ENCODE measurements around the gene TXLNG.

The TXLNG gene

GRCh38 chrX:16797841-16798240 is 11.6 kb downstream of the TXLNG start:
- H3K4me3 Mint-ChIP-seq: no peak overlapping the region
- H3K27me3 Mint-ChIP-seq: no peaks in the 10 kb centered on the region
- H3K9me3 Mint-ChIP-seq: no peaks in the 10 kb centered on the region
- intact Hi-C loops (cut with micrococcal nuclease): no loop called here
- peaks cover 31% of the 10 kb centered on the region for H3K36me3 Mint-ChIP-seq (ENCODE audit: low read depth)
- no peaks in the 10 kb centered on the region for H3K4me1 Mint-ChIP-seq (ENCODE audit: low read depth)
- no peak overlapping the region for H3K27ac Mint-ChIP-seq

DNA sequence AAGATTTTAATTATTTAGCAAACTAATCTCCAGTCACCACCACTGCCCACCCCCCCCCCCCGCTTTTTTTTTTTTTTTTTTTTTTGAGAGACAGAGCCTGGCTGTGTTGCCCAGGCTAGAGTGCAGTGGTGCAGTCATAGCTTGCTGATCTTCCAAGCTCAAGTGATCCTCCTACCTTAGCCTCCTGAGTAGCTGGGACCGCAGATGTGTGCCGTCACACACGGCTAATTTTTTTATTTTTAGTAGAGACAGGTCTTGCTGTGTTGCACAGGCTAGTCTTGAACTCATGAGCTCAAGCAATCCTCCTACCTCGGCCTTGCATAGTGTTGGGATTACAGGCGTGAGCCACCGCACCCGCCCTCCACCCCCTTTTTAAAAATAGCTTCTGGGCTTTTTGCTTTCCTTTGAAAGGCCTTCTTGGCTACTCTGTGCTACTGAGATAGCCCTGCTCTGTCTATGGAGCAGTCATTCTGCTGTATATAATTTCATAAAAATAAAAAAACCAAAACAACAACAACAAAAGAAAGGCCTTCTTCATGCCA is 18.7 kb downstream of the TXLNG start:
- Mint-ChIP-seq H3K27ac (no peak overlapping the region), H3K27me3 (no peaks in the 10 kb centered on the region), H3K9me3 (no peaks in the 10 kb centered on the region), H3K4me1 (ENCODE audit: low read depth) (peaks cover 10% of the 10 kb centered on the region), H3K36me3 (ENCODE audit: low read depth) (peaks cover 12% of the 10 kb centered on the region), H3K4me3 (no peak overlapping the region)
- intact Hi-C loops (cut with micrococcal nuclease): no loop called here

- H3K27me3 Mint-ChIP-seq: no peaks in the 10 kb centered on the region
- no peaks in the 10 kb centered on the region for H3K9me3 Mint-ChIP-seq
- H3K27ac Mint-ChIP-seq: peak overlapping the region; percentile 55
- intact Hi-C loops (cut with micrococcal nuclease): no loop called here
- peaks cover 15% of the 10 kb centered on the region for H3K4me1 Mint-ChIP-seq (ENCODE audit: low read depth)
- peak overlapping the region; percentile 55 for H3K4me3 Mint-ChIP-seq
- H3K36me3 Mint-ChIP-seq (ENCODE audit: low read depth): peaks cover 9% of the 10 kb centered on the region
Observed at GRCh38 chrX:16807548-16807947, 21.3 kb downstream of the TXLNG start.

GRCh38 chrX:16807976-16808542 is 21.8 kb downstream of the TXLNG start:
- H3K36me3 Mint-ChIP-seq (ENCODE audit: low read depth): peaks cover 4% of the 10 kb centered on the region
- no peaks in the 10 kb centered on the region for H3K9me3 Mint-ChIP-seq
- peak overlapping the region; percentile 55 for H3K27ac Mint-ChIP-seq
- H3K4me1 Mint-ChIP-seq (ENCODE audit: low read depth): peaks cover 15% of the 10 kb centered on the region
- intact Hi-C loops (cut with micrococcal nuclease): no loop called here
- H3K4me3 Mint-ChIP-seq: peak overlapping the region; percentile 55
- no peaks in the 10 kb centered on the region for H3K27me3 Mint-ChIP-seq

GRCh38 chrX:16814597-16814996 is 28.3 kb downstream of the TXLNG start:
- Mint-ChIP-seq H3K9me3 (no peaks in the 10 kb centered on the region), H3K4me3 (no peak overlapping the region), H3K27me3 (no peaks in the 10 kb centered on the region), H3K36me3 (ENCODE audit: low read depth) (peaks cover 6% of the 10 kb centered on the region), H3K4me1 (ENCODE audit: low read depth) (peaks cover 10% of the 10 kb centered on the region), H3K27ac (no peak overlapping the region)
- intact Hi-C loops (cut with micrococcal nuclease): no loop called here

DNA sequence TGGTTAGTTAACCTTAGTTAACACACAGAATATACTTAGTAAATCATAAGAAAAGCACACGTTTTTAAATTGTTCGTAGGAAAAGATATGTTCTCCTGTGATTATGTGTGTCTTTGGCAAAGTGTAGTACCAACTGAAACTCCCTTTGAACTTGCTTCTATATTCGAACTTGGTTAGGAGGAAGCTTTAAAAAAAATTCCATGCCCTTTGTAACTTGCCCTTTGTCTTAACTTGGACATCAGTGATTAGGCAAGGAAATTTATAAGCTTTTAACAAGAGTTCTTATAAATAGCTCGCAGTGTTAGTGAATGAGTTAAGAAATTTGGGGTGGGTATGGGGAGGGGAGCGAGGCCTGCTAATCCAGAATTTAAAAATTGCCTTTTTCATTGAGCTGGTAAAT is 33.4 kb downstream of the TXLNG start:
- Mint-ChIP-seq H3K4me1 (ENCODE audit: low read depth) (peaks cover 5% of the 10 kb centered on the region), H3K9me3 (no peaks in the 10 kb centered on the region), H3K36me3 (ENCODE audit: low read depth) (peaks cover 36% of the 10 kb centered on the region), H3K27ac (no peak overlapping the region), H3K4me3 (no peak overlapping the region), H3K27me3 (no peaks in the 10 kb centered on the region)
- intact Hi-C loops (cut with micrococcal nuclease): no loop called here

GRCh38 chrX:16822723-16823122 is 36.5 kb downstream of the TXLNG start:
- no peak overlapping the region for H3K27ac Mint-ChIP-seq
- H3K4me1 Mint-ChIP-seq (ENCODE audit: low read depth): no peaks in the 10 kb centered on the region
- no peaks in the 10 kb centered on the region for H3K27me3 Mint-ChIP-seq
- no peak overlapping the region for H3K4me3 Mint-ChIP-seq
- H3K36me3 Mint-ChIP-seq (ENCODE audit: low read depth): peaks cover 44% of the 10 kb centered on the region
- intact Hi-C loops (cut with micrococcal nuclease): no loop called here
- no peaks in the 10 kb centered on the region for H3K9me3 Mint-ChIP-seq

DNA sequence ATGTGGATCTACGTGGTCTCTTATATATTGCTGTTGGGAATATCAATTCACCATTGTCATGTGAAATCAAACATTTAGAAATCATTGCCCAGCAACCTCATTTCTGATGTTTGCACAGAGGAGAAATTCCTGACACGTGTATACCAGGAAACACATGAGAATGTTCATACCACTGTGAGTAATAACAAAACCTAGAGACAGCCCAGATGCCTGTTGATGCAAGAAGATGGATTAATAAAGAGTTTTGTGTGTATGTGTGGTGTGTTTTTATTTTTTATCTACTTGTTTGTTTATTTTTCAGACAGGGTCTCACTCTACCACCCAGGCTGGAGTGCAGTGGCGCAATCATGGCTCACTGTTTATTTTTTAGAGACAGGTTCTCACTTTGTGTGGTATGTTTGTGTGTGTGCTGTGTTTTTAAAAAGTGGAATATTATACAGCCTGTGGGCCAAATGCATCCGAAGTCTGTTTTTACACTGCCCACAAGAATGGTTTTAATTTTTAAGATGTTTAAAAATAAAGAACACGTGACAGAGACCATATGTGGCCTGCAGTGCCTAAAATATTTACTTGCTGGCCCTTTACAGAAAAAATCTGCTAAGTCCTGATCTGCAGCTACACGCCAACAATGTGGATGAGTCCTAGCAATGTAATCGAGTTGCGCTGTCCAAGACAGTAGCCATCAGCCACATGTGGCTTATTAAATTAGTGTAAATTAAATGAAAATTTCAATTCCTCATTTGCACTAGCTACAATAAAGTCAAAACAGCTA is 39.2 kb downstream of the TXLNG start:
- intact Hi-C loops (cut with micrococcal nuclease): loop anchor here (2.0 kb wide), 1 partner anchor 221 kb away; no protein-coding TSS in a partner anchor
- Mint-ChIP-seq H3K9me3 (no peaks in the 10 kb centered on the region), H3K27ac (no peak overlapping the region), H3K4me1 (ENCODE audit: low read depth) (no peaks in the 10 kb centered on the region), H3K27me3 (no peaks in the 10 kb centered on the region), H3K36me3 (ENCODE audit: low read depth) (peaks cover 48% of the 10 kb centered on the region), H3K4me3 (no peak overlapping the region)

- no peaks in the 10 kb centered on the region for H3K4me1 Mint-ChIP-seq (ENCODE audit: low read depth)
- H3K27me3 Mint-ChIP-seq: no peaks in the 10 kb centered on the region
- intact Hi-C loops (cut with micrococcal nuclease): loop anchor here (2.0 kb wide), 1 partner anchor 221 kb away; no protein-coding TSS in a partner anchor
- no peaks in the 10 kb centered on the region for H3K9me3 Mint-ChIP-seq
- H3K36me3 Mint-ChIP-seq (ENCODE audit: low read depth): peaks cover 41% of the 10 kb centered on the region
- no peak overlapping the region for H3K27ac Mint-ChIP-seq
- H3K4me3 Mint-ChIP-seq: no peak overlapping the region
Observed at GRCh38 chrX:16826207-16826606, 39.9 kb downstream of the TXLNG start.

- intact Hi-C loops (cut with micrococcal nuclease): loop anchor here (2.0 kb wide), 1 partner anchor 220 kb away; no protein-coding TSS in a partner anchor
- no peak overlapping the region for H3K27ac Mint-ChIP-seq
- no peak overlapping the region for H3K4me3 Mint-ChIP-seq
Observed at GRCh38 chrX:16827225-16827624, 41.0 kb downstream of the TXLNG start.

GRCh38 chrX:16828124-16828908 is 42.0 kb downstream of the TXLNG start:
- Mint-ChIP-seq H3K36me3 (ENCODE audit: low read depth) (peaks cover 36% of the 10 kb centered on the region), H3K27me3 (no peaks in the 10 kb centered on the region), H3K27ac (no peak overlapping the region), H3K4me1 (ENCODE audit: low read depth) (no peaks in the 10 kb centered on the region), H3K9me3 (no peaks in the 10 kb centered on the region), H3K4me3 (no peak overlapping the region)
- intact Hi-C loops (cut with micrococcal nuclease): no loop called here

More at GRCh38 chrX:16827225-16827624, 41.0 kb downstream of the TXLNG start:
- peaks cover 41% of the 10 kb centered on the region for H3K36me3 Mint-ChIP-seq (ENCODE audit: low read depth)
- no peaks in the 10 kb centered on the region for H3K4me1 Mint-ChIP-seq (ENCODE audit: low read depth)
- H3K9me3 Mint-ChIP-seq: no peaks in the 10 kb centered on the region
- H3K27me3 Mint-ChIP-seq: no peaks in the 10 kb centered on the region

- Mint-ChIP-seq H3K9me3 (no peaks in the 10 kb centered on the region), H3K4me1 (ENCODE audit: low read depth) (no peaks in the 10 kb centered on the region), H3K36me3 (ENCODE audit: low read depth) (peaks cover 54% of the 10 kb centered on the region), H3K27me3 (no peaks in the 10 kb centered on the region), H3K4me3 (no peak overlapping the region), H3K27ac (no peak overlapping the region)
- intact Hi-C loops (cut with micrococcal nuclease): no loop called here
Observed at GRCh38 chrX:16832301-16832700, 46.0 kb downstream of the TXLNG start.

DNA sequence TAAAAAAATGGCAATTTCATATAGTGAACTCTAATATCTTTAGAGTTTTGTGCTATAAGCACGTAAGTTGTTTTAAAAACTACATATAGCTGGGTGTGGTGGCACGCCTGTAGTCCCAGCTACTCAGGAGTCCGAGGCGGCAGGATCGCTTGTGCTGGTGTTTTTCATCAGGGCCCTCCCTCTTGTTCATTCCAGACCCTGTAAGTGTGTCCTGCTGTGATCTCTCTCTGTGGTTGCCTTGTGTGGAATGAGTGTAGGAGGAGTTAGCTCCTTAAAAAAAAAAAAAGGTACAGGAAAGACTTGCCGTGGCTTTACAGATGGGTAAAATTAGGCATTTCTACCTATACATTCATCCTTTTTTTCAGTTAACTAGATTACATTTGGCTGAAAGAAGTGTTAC is 48.5 kb downstream of the TXLNG start:
- H3K4me3 Mint-ChIP-seq: no peak overlapping the region
- H3K27ac Mint-ChIP-seq: no peak overlapping the region
- no peaks in the 10 kb centered on the region for H3K4me1 Mint-ChIP-seq (ENCODE audit: low read depth)
- peaks cover 68% of the 10 kb centered on the region for H3K36me3 Mint-ChIP-seq (ENCODE audit: low read depth)
- no peaks in the 10 kb centered on the region for H3K9me3 Mint-ChIP-seq
- intact Hi-C loops (cut with micrococcal nuclease): no loop called here
- no peaks in the 10 kb centered on the region for H3K27me3 Mint-ChIP-seq

DNA sequence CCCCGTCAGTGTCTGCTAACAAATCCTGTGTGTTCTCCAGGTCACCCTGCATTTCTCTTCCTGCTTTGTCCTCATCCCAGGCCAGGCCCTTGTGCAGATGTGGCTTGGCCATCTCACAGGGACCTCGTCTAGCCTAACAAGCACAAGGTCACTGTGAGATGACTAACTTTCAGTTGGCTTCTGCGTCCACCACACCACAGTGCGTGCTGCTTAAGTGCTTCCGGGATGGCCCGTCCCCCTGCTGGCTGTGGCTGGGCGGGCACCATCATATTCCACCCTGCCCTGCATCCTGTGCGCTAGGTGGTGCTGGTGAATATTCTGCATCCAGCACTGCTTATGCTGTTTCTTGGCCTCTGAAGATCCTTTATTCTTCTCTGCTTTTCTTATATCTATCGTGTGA is 50.1 kb downstream of the TXLNG start:
- peaks cover 80% of the 10 kb centered on the region for H3K36me3 Mint-ChIP-seq (ENCODE audit: low read depth)
- intact Hi-C loops (cut with micrococcal nuclease): no loop called here
- H3K4me1 Mint-ChIP-seq (ENCODE audit: low read depth): no peaks in the 10 kb centered on the region
- H3K27me3 Mint-ChIP-seq: no peaks in the 10 kb centered on the region
- peak overlapping the region; percentile 4 for H3K27ac Mint-ChIP-seq
- H3K9me3 Mint-ChIP-seq: no peaks in the 10 kb centered on the region
- no peak overlapping the region for H3K4me3 Mint-ChIP-seq

Data from dendritic cell treated with granulocyte-macrophage colony-stimulating factor and Interleukin-4, amounts not matched to agents 40 ng/mL and 50 ng/mL, for 4 days (primary cell).